ENCODE data around the gene KRT4.
"Not testable (repeated sequence)": the region's sequence is repeated elsewhere in the genome, so short reads cannot be mapped to it uniquely, and the experiment has no call there.

GRCh38 chr12:52856077-52856476, 42.2 kb upstream of the KRT4 start:
- not testable (repeated sequence) for TF ChIP-seq POLR2AphosphoS5 (IDR thresholded peaks at IDR 0.05; ENCODE audit: borderline replicate concordance, low read depth, low read length); FOXP2 (optimal IDR thresholded peaks at IDR 0.05; ENCODE audit: control extremely low read depth, extremely low read length, insufficient read depth)

Data from SK-N-MC (cell line).